WTC11 (cell line): ENCODE measurements around the gene ZNF709. TPM values are rescaled to one million over a fixed set of nuclear protein-coding genes. Genes with fewer than 3 reads are reported as not detected.
A peak's percentile ranks its signal among the peaks of the same experiment; 100 is the strongest.

Experiments used
- ATAC-seq: fragments of 200-7000 bp; cut with Tn5 transposase; 2 replicates; pipeline ENCODE4 v1.10.0; 2021; ENCODE audit warnings: mild to moderate bottlenecking, moderate library complexity
- CTCF ChIA-PET: fragments of 300-600 bp; sonication (Branson Sonifier 250); formaldehyde crosslinking; loops from one replicate; lab custom pipeline; 2021; ENCODE audit warnings: antibody characterized with exemption; lab: Charles Lee
- POLR2A ChIA-PET: fragments of 350-600 bp; sonication (Branson Sonifier 250); formaldehyde crosslinking; loops from one replicate; lab custom pipeline; 2021; ENCODE audit warnings: antibody characterized with exemption; lab: Charles Lee
- DNase-seq: peaks from one replicate; pipeline ENCODE4 v3.0.0; 2021; ENCODE audit warnings: low spot score
- H3K27ac Mint-ChIP-seq: 2 replicates; pipeline ENCODE4 v1.8.0; 2021; ENCODE audit warnings: mixed read lengths
- H3K27me3 Mint-ChIP-seq: 2 replicates; pipeline ENCODE4 v1.8.0; 2021; ENCODE audit warnings: low read depth, mild to moderate bottlenecking, moderate library complexity, mixed read lengths
- H3K36me3 Mint-ChIP-seq: 2 replicates; pipeline ENCODE4 v1.8.0; 2021; ENCODE audit warnings: mixed read lengths
- H3K4me1 Mint-ChIP-seq: 2 replicates; pipeline ENCODE4 v1.8.0; 2022; ENCODE audit warnings: mixed read lengths
- H3K4me3 Mint-ChIP-seq: 2 replicates; pipeline ENCODE4 v1.8.0; 2021; ENCODE audit warnings: mild to moderate bottlenecking, moderate library complexity, mixed read lengths
- H3K9me3 Mint-ChIP-seq: 2 replicates; pipeline ENCODE4 v1.8.0; 2021; ENCODE audit warnings: mixed read lengths
- AR ChIP-seq: fragments of 250-450 bp; sonication (Bioruptor Pico); IDR thresholded peaks from 2 replicates; pipeline ENCODE4 v1.9.0; 2021; ENCODE audit warnings: mild to moderate bottlenecking
- ATF3 ChIP-seq: sonication (generic); formaldehyde crosslinking; conservative IDR thresholded peaks from 2 replicates; pipeline ENCODE4 v1.8.1; 2022; ENCODE audit warnings: mild to moderate bottlenecking, missing genetic modification reagents
- ELF4 ChIP-seq: sonication (generic); formaldehyde crosslinking; IDR thresholded peaks from 2 replicates; pipeline ENCODE4 v1.8.1; 2022; ENCODE audit warnings: low read depth, mild to moderate bottlenecking, moderate library complexity, missing genetic modification reagents
- FOXJ3 ChIP-seq: sonication (generic); formaldehyde crosslinking; IDR thresholded peaks from 2 replicates; pipeline ENCODE4 v1.9.0; 2021; ENCODE audit warnings: missing genetic modification reagents, mild to moderate bottlenecking, borderline replicate concordance
- MXD4 ChIP-seq: fragments of 250-450 bp; sonication (Bioruptor Pico); IDR thresholded peaks from 2 replicates; pipeline ENCODE4 v1.8.0; 2021; ENCODE audit warnings: mild to moderate bottlenecking, moderate library complexity, borderline replicate concordance
- NR2C2 ChIP-seq: sonication (generic); formaldehyde crosslinking; IDR thresholded peaks from 2 replicates; pipeline ENCODE4 v1.8.0; 2022; ENCODE audit warnings: mild to moderate bottlenecking, missing genetic modification reagents
- OVOL2 ChIP-seq: fragments of 250-450 bp; sonication (Bioruptor Pico); IDR thresholded peaks from 2 replicates; pipeline ENCODE4 v1.9.0; 2021; ENCODE audit warnings: mild to moderate bottlenecking, borderline replicate concordance
- SMAD3 ChIP-seq: sonication (generic); formaldehyde crosslinking; IDR thresholded peaks from 2 replicates; pipeline ENCODE4 v1.8.0; 2022; ENCODE audit warnings: missing genetic modification reagents, mild to moderate bottlenecking, borderline replicate concordance
- SOX15 ChIP-seq: fragments of 250-450 bp; sonication (Bioruptor Pico); IDR thresholded peaks from 2 replicates; pipeline ENCODE4 v1.9.0; 2021; ENCODE audit warnings: mild to moderate bottlenecking
- STAT6 ChIP-seq: sonication (generic); formaldehyde crosslinking; conservative IDR thresholded peaks from 2 replicates; pipeline ENCODE4 v1.8.1; 2023; ENCODE audit warnings: mild to moderate bottlenecking, low read depth, missing genetic modification reagents, moderate library complexity
- TEAD4 ChIP-seq: sonication (generic); formaldehyde crosslinking; IDR thresholded peaks from 2 replicates; pipeline ENCODE4 v1.8.0; 2022; ENCODE audit warnings: mild to moderate bottlenecking, missing genetic modification reagents
- USF1 ChIP-seq: sonication (generic); formaldehyde crosslinking; IDR thresholded peaks from 2 replicates; pipeline ENCODE4 v1.8.0; 2022; ENCODE audit warnings: mild to moderate bottlenecking, missing genetic modification reagents
- ZBTB43 ChIP-seq: sonication (generic); formaldehyde crosslinking; IDR thresholded peaks from 2 replicates; pipeline ENCODE4 v1.8.1; 2023; ENCODE audit warnings: mild to moderate bottlenecking, missing genetic modification reagents
- ZNF138 ChIP-seq: sonication (generic); formaldehyde crosslinking; conservative IDR thresholded peaks from 2 replicates; pipeline ENCODE4 v1.8.1; 2022; ENCODE audit warnings: mild to moderate bottlenecking, moderate library complexity, missing genetic modification reagents
- ZNF263 ChIP-seq: sonication (generic); formaldehyde crosslinking; IDR thresholded peaks from 2 replicates; pipeline ENCODE4 v1.8.1; 2022; ENCODE audit warnings: low read depth, mild to moderate bottlenecking, moderate library complexity, missing genetic modification reagents
- ZNF317 ChIP-seq: sonication (generic); formaldehyde crosslinking; IDR thresholded peaks from 2 replicates; pipeline ENCODE4 v1.8.1; 2023; ENCODE audit warnings: low read depth, mild to moderate bottlenecking, moderate library complexity, missing genetic modification reagents, borderline replicate concordance
- ZNF396 ChIP-seq: fragments of 250-450 bp; sonication (Bioruptor Pico); IDR thresholded peaks from 2 replicates; pipeline ENCODE4 v1.8.0; 2021; ENCODE audit warnings: mild to moderate bottlenecking, moderate library complexity, borderline replicate concordance
- ZNF512 ChIP-seq: sonication (generic); formaldehyde crosslinking; IDR thresholded peaks from 2 replicates; pipeline ENCODE4 v1.8.1; 2022; ENCODE audit warnings: missing genetic modification reagents, borderline replicate concordance
- ZNF532 ChIP-seq: fragments of 250-450 bp; sonication (Bioruptor Pico); IDR thresholded peaks from 2 replicates; pipeline ENCODE4 v1.9.0; 2021; ENCODE audit warnings: mild to moderate bottlenecking, borderline replicate concordance
- total RNA-seq: library from RNA; stranded (reverse); gene quantifications from 3 replicates; pipeline ENCODE4 v1.2.3, GENCODE V29; 2021

ZNF709 gene
- total RNA-seq, 1 experiment from 2014 or later = 3.0 TPM

- CTCF ChIA-PET = interaction anchor here (0.6 to 2.9 kb wide), 5 partner anchors 11 to 425 kb away, joined by 3 to 12 read pairs (median 4); no protein-coding TSS in a partner anchor
- H3K36me3 Mint-ChIP-seq = no peaks in the 10 kb centered on the region
- no peak for TF ChIP-seq ZNF512
- no peak for TF ChIP-seq ZNF396
- TF ChIP-seq ZNF138 (CRISPR knock-in tag) = no peak
- TF ChIP-seq SMAD3 = no peak
- no peak for TF ChIP-seq FOXJ3
- TF ChIP-seq TEAD4 (CRISPR knock-in tag) = no peak
- no peak for TF ChIP-seq ELF4 (CRISPR knock-in tag)
- TF ChIP-seq ZNF532 (CRISPR knock-in tag) = no peak
- TF ChIP-seq ZNF263 (CRISPR knock-in tag) = no peak
- TF ChIP-seq ZBTB43 = no peak
- TF ChIP-seq SOX15 = no peak
- TF ChIP-seq, all 79 proteins: peak for 0
Measured at GRCh38 chr19:12485052-12485416, 418 bp upstream of the ZNF709 start.

GRCh38 chr19:12484011-12484370, 625 bp downstream of the ZNF709 start:
- no peaks in the 10 kb centered on the region for H3K36me3 Mint-ChIP-seq
- TF ChIP-seq NR2C2 (CRISPR knock-in tag) = no peak
- TF ChIP-seq USF1 (CRISPR knock-in tag) = no peak
- TF ChIP-seq AR (CRISPR knock-in tag) = no peak
- TF ChIP-seq TEAD4 (CRISPR knock-in tag) = 0 out of 2 replicates have a peak, but pooled peaks have one; percentile 30
- no peak for TF ChIP-seq STAT6 (CRISPR knock-in tag)
- TF ChIP-seq MXD4 (CRISPR knock-in tag) = no peak
- no peak for TF ChIP-seq OVOL2 (CRISPR knock-in tag)
- TF ChIP-seq ATF3 (CRISPR knock-in tag) = no peak
- no peak for TF ChIP-seq ZNF317
- H3K4me1 Mint-ChIP-seq = peaks cover 16% of the 10 kb centered on the region
- no peak for ATAC-seq
- H3K27ac Mint-ChIP-seq = no peak overlapping the region
- no peaks in the 10 kb centered on the region for H3K9me3 Mint-ChIP-seq
- POLR2A ChIA-PET = interaction anchor here (0.6 to 2.4 kb wide), 3 partner anchors 12 to 43 kb away, joined by 4 to 15 read pairs (median 8); partner anchors contain the start of gene ZNF443
- H3K4me3 Mint-ChIP-seq = peak overlapping the region; percentile 89
- H3K27me3 Mint-ChIP-seq = peaks cover 14% of the 10 kb centered on the region
- DNase-seq = no peak
- CTCF ChIA-PET = interaction anchor here (1.0 to 2.9 kb wide), 4 partner anchors 29 to 393 kb away, joined by 3 to 12 read pairs (median 4); partner anchors contain the start of genes ZNF442 and ZNF564

More at GRCh38 chr19:12485052-12485416, 418 bp upstream of the ZNF709 start:
- Mint-ChIP-seq H3K4me1 (peaks cover 16% of the 10 kb centered on the region), H3K27me3 (peaks cover 14% of the 10 kb centered on the region), H3K27ac (no peak overlapping the region), H3K9me3 (no peaks in the 10 kb centered on the region), H3K4me3 (peak overlapping the region; percentile 89)
- ATAC-seq (peak; percentile 36), DNase-seq (no peak)
- POLR2A ChIA-PET = interaction anchor here (0.7 to 2.4 kb wide), 3 partner anchors 11 to 184 kb away, joined by 3 to 15 read pairs (median 3); partner anchors contain the start of gene ZNF563
